Brain microvascular endothelial cell (primary cell): ENCODE data around the gene CUX1.

Experiments used
- DNase-seq: peaks from one replicate; pipeline ENCODE4 v3.0.0-alpha.2; 2020
- H3K27ac ChIP-seq: fragments of 250-450 bp; sonication (Bioruptor Pico); 2 replicates; pipeline ENCODE4 v1.5.1; 2020; ENCODE audit warnings: mild to moderate bottlenecking, moderate library complexity
- H3K27me3 ChIP-seq: fragments of 250-450 bp; sonication (Bioruptor Pico); replicated peaks from 2 replicates; pipeline ENCODE4 v1.5.1; 2020; ENCODE audit warnings: mild to moderate bottlenecking
- H3K36me3 ChIP-seq: fragments of 250-450 bp; sonication (Bioruptor Pico); replicated peaks from 2 replicates; pipeline ENCODE4 v1.5.1; 2020; ENCODE audit warnings: mild to moderate bottlenecking
- H3K4me3 ChIP-seq: 2 replicates; pipeline ENCODE4 v1.5.1; 2011; ENCODE audit warnings: low read depth, mild to moderate bottlenecking, control low read depth, low read length, moderate library complexity
- CTCF ChIP-seq: IDR thresholded peaks from 2 replicates; pipeline ENCODE4 v1.5.1; 2011; ENCODE audit warnings: low read depth, mild to moderate bottlenecking, moderate library complexity, low read length, control low read depth, inconsistent platforms; ENCODE audit errors: missing control alignments
- in situ Hi-C: cut with HindIII; loops from 2 replicates; pipeline ENCODE4 v1.10.0; 2017; ENCODE audit warnings: low sequenced_read_pairs, low pct_ligation_motif_present

CUX1 gene

DNA sequence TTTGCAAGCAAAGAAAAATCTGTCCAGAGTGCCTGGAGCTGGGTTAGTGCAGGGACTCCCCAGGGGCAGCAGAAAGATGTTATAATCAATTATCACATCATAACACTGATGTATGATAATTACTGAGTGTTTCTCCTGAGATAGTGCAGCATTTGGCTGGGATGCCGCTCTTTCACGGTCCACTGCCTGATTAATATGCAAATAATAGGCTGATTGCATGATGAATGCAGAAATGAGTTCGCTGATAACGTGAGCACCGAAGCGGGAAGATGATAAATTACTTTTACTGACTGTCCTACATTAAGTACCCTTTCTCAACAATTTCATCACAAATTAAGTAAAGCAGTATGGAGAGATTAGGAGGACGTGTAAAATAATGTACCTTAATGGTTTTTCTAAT lies 397.8 kb downstream of the CUX1 start:
- no peak for TF ChIP-seq CTCF
- no peaks in the 10 kb centered on the region for H3K36me3 ChIP-seq

GRCh38 chr7:102215711-102216110 lies 398.3 kb downstream of the CUX1 start:
- Histone ChIP-seq H3K4me3 (no peak overlapping the region), H3K27me3 (no peaks in the 10 kb centered on the region), H3K27ac (no peak overlapping the region), H3K36me3 (no peaks in the 10 kb centered on the region)
- TF ChIP-seq CTCF = no peak
- no peak for DNase-seq
- in situ Hi-C loops = no loop called here

More for the DNA sequence above, 397.8 kb downstream of the CUX1 start:
- DNase-seq = no peak
- in situ Hi-C loops = no loop called here
- Histone ChIP-seq H3K4me3 (no peak overlapping the region), H3K27me3 (no peaks in the 10 kb centered on the region), H3K27ac (no peak overlapping the region)

DNA sequence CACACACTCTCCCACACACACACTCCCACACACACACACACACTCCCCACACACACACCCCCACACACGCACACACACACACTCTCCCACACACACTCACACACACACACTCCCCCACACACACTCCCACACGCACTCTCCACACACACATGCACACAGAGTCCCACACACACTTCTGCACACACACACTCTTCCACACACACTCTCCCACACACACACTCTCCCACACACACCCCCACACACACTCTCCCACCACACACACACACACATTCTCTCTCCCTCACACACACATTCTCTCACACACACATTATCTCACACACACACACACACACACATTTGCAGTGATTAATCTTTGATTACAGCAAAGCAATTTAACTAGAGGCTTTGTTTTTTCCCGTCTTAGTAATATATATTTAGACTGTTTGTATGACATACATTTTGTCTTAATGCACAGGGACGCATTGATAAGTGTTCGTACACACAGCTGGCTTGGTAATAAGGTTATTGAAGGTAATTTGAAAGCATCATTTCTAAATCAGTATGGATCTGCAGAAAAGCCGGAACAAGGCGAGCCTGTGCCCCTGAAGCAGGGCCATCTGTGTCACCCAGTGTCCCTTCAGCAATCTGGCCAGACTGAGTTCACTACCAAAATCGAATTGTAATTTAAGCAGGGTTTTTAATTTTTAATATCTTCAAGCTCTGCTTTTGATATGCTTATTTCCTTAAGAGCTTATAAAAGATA lies 399.3 kb downstream of the CUX1 start:
- no peak for TF ChIP-seq CTCF
- Histone ChIP-seq H3K27ac (no peak overlapping the region), H3K4me3 (no peak overlapping the region), H3K27me3 (no peaks in the 10 kb centered on the region), H3K36me3 (no peaks in the 10 kb centered on the region)
- in situ Hi-C loops = no loop called here
- DNase-seq = no peak

- no peak overlapping the region for H3K4me3 ChIP-seq
- H3K27ac ChIP-seq = no peak overlapping the region
- H3K27me3 ChIP-seq = no peaks in the 10 kb centered on the region
- in situ Hi-C loops = no loop called here
- no peak for TF ChIP-seq CTCF
- DNase-seq = no peak
- H3K36me3 ChIP-seq = no peaks in the 10 kb centered on the region
These were observed 402.9 kb downstream of the CUX1 start for GRCh38 chr7:102220229-102220850.

GRCh38 chr7:102220960-102221800 lies 403.8 kb downstream of the CUX1 start:
- no peak for TF ChIP-seq CTCF
- peak overlapping the region; percentile 34 for H3K27ac ChIP-seq
- no peaks in the 10 kb centered on the region for H3K36me3 ChIP-seq
- peak; percentile 77 for DNase-seq
- H3K27me3 ChIP-seq = no peaks in the 10 kb centered on the region
- in situ Hi-C loops = no loop called here
- no peak overlapping the region for H3K4me3 ChIP-seq
